Epithelial cell of proximal tubule (primary cell): ENCODE measurements around the gene ANO9. TPM values are rescaled to one million over a fixed set of nuclear protein-coding genes. Genes with fewer than 3 reads are reported as not detected.
"Not testable (repeated sequence)": the region's sequence is repeated elsewhere in the genome, so short reads cannot be mapped to it uniquely, and the experiment has no call there.

ENCODE experiments used
- DNase-seq: peaks from one replicate; pipeline ENCODE4 v3.0.0-alpha.2; 2011; ENCODE audit warnings: low read depth
- H3K4me3 ChIP-seq: 2 replicates; pipeline ENCODE4 v1.5.1; 2011; ENCODE audit warnings: low read depth, mild to moderate bottlenecking, low read length
- total RNA-seq: library from RNA; depleted of rRNA; stranded (reverse); fragments of >200 nt; gene quantifications from 2 replicates; pipeline ENCODE4 v1.2.3, GENCODE V29; 2015
- TF ChIP-seq, protein P1 (sequence below): conservative IDR thresholded peaks from 2 replicates; pipeline ENCODE4 v1.5.1; 2012; ENCODE audit warnings: low read depth, mild to moderate bottlenecking, low read length

Gene ANO9
- total RNA-seq, 1 donor from 2014 or later = 20.1 TPM

DNA sequence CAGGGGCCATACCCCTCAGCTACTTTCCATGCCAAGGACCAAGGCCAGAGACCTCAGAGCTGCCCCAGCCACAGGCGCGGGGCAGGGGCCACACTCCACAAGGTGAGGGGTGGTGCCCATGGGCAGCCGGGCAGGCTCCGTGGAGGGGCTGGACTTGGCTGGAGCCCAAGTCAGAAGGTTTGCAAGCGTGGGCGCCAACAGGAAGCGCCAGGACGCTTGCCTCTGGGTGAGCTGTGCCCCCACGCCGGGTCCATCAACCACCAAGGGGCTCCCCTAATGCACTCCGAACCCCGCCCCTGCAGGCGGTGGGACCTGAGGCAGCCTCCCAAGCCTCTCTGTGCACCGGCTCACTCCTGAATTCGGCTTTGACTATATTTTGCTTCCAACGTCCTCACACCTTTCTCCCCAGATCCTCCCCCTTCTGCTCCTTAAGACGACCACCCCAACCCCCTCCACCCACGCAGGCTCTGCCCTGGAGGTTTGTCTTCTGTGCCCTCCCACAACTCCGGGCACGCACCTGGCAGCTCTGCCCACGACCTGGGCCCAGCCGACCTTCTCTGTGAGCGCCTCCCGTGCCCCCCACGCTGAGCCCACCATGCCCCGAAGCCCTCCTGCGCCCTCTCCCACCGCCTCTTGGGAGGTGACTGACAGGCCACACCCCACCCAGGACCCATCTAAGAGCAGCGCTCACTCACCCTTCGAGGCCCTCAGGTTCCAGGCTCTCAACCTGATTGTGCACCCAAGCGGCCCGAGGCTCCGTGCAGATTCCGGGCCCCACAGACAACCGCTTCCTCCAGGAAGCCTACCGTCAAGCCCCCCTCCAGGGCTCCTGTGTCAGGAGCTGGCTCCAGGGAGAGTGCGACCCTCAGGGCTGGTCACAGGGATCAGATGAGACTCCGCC is 50.4 kb downstream of the ANO9 start:
- TF ChIP-seq, protein P1, sequence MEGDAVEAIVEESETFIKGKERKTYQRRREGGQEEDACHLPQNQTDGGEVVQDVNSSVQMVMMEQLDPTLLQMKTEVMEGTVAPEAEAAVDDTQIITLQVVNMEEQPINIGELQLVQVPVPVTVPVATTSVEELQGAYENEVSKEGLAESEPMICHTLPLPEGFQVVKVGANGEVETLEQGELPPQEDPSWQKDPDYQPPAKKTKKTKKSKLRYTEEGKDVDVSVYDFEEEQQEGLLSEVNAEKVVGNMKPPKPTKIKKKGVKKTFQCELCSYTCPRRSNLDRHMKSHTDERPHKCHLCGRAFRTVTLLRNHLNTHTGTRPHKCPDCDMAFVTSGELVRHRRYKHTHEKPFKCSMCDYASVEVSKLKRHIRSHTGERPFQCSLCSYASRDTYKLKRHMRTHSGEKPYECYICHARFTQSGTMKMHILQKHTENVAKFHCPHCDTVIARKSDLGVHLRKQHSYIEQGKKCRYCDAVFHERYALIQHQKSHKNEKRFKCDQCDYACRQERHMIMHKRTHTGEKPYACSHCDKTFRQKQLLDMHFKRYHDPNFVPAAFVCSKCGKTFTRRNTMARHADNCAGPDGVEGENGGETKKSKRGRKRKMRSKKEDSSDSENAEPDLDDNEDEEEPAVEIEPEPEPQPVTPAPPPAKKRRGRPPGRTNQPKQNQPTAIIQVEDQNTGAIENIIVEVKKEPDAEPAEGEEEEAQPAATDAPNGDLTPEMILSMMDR = no peak
- H3K4me3 ChIP-seq = no peak overlapping the region
- no peak for DNase-seq

DNA sequence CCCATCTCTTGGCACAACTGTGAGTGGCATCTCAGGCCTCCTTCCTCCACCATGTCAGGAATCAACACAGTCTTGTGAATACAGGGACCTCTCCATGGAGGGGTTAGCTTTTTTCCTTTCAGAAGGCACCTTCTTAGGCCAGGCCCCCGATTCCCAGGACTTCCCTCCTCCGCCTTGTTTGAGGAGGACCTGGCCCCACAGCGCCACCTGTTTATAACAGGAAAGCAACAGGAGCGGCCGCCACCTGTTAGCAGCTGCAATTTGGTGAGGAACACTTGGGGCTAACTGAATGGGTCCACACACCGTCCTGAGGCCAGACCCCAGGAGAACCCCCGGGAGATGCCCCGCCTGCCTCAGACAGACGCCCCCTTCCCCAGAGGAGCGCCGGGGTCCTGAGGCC is 51.6 kb downstream of the ANO9 start:
- no peak overlapping the region for H3K4me3 ChIP-seq
- TF ChIP-seq, protein P1 = peak; percentile 11
- no peak for DNase-seq

DNA sequence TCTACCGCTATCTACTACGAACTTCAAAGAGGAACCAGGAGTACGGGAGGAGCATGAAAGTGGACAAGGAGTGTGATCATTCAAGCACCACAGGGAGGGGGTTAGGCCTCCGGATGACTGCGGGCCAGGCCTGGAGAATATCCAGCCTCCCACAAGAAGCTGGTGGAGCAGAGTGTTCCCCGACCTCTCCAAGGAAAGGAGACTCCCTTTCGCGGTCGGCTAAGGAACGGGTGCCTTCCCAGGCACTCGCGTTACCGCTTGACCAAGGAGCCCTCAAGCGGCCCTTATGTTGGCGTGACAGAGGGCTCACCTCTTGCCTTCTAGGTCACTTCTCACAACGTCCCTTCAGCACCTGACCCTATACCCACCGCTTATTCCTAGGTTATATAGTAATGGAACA is 52.4 kb downstream of the ANO9 start:
- DNase-seq, H3K4me3 ChIP-seq: not testable (repeated sequence)

DNA sequence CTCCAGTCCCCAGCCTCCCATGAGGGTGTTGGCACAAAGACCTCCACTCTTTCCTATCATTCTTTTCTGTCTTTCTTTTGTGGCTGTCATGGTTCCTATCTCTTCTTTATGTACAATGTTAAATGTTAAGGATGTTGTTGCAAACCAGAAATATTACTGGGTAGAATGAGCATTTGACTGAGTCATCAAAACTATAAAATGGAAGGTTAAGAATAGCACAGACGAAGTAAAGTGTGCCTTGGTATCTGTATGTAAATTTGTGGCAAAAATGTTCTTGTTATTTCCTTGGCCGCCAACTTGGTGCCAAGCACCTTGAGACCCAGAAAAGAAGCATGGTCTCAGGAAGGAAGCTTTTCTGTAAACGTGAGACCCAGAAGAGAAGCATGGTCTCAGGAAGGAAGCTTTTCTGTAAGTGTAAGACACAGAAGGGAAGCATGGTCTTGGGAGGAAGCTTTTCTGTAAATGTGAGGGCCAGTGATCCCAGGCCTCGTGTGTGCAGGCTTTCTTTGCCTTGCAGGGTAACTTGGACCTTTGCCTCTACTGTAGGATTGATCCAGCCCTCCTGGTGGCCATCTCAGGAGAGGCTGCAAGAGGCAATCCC is 54.5 kb downstream of the ANO9 start:
- no peak overlapping the region for H3K4me3 ChIP-seq
- DNase-seq = no peak
- TF ChIP-seq, protein P1 = no peak

DNA sequence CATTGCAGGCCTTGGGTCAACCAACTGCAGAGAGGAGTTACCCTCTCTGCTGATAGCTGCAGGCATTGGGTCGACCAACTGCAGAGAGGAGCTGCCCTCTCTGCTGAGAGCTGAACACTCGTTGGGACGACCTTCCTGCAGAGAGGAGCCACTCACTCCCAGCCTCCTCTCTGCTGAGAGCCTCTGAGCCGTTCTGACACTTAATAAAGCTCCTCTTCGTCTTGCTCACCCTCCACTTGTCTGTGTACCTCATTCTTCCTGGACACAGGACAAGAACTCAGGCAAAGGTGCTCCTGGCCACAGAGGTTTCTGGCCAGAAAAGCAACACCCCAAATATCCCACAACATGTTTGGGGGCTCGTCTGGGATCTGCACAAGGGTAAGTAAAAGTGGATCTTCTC is 55.3 kb downstream of the ANO9 start:
- no peak overlapping the region for H3K4me3 ChIP-seq
- DNase-seq = no peak
- TF ChIP-seq, protein P1 = no peak

DNA sequence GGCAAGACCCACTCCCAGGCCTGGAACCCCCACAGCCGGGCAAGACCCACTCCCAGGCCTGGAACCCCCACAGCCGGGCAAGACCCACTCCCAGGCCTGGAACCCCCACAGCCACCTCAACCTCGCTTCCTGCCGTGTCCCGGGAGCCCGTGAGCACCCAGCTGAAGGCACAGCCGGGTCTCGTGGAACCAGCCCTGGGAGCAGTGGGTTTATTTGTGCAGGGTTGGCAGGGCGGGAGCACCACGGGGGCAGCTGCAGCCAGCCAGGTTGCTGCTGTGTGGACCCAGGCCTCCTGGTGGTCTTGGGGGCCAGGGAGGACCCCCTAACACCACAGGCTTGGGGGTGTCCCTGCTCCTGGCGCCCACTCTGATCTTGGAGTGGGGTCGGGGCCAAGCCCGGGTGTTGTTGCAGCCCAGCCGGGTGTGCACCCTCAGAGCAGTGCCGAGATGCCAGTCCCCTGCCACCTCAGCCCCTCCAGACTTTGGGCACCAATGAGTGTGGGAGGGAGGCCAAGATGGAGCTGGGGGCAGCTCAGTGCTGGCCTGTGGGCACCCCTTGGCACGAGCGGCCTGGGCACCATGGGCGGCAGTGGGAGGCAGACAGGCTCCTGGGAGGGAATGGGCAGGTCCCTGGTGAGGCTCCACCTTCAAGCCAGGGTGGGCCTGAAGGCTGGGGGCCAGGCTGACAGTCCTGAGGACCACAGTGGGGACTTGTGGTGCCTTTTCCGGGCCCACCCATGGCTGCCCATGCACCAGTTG is 56.0 kb downstream of the ANO9 start:
- no peak overlapping the region for H3K4me3 ChIP-seq
- TF ChIP-seq, protein P1 = no peak
- no peak for DNase-seq

DNA sequence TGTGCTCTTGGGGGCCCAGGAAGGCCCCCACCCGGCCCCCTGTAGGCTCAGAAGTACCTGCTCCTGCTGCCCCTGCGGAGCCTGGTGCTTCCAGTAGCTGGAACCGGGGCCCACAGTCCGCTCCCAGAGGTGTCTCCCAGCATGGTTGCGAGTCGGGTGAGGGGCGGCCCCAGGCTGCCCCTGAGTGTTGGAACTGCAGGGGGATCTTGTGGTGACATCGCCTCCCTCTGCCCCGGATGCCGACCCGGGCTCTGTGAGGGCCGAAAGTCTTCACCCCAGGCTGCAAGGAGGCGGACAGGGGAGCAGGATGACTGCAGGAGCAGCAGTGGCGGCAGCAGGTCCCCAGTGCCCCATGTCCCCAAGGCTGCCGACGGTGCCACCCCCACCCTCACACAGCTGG is 57.3 kb downstream of the ANO9 start:
- TF ChIP-seq, protein P1 = no peak
- DNase-seq = no peak

More for the DNA sequence above, 57.3 kb downstream of the ANO9 start:
- no peak overlapping the region for H3K4me3 ChIP-seq
